ENCODE data around the gene CNIH3. TPM values are rescaled to one million over a fixed set of nuclear protein-coding genes. Genes with fewer than 3 reads are reported as not detected.

CNIH3 gene
- total RNA-seq, 1 donor, result 3.6 TPM

- Histone ChIP-seq H3K9me3 (ENCODE audit: low read depth, low read length) (no peaks in the 10 kb centered on the region), H3K4me2 (ENCODE audit: insufficient read depth, low read length) (no peak overlapping the region), H3K27me3 (ENCODE audit: insufficient read depth, low read length) (no peaks in the 10 kb centered on the region), H3K4me1 (ENCODE audit: insufficient read depth, low read length) (peaks cover 6% of the 10 kb centered on the region), H3K4me3 (ENCODE audit: insufficient read depth, low read length) (no peak overlapping the region), H2AFZ (ENCODE audit: low read length) (no peak overlapping the region), H3K79me2 (ENCODE audit: insufficient read depth, low read length) (no peaks in the 10 kb centered on the region), H3K27ac (ENCODE audit: low read depth, low read length) (no peak overlapping the region), H3K36me3 (ENCODE audit: insufficient read depth, low read length) (no peaks in the 10 kb centered on the region), H4K20me1 (ENCODE audit: insufficient read depth, low read length) (no peaks in the 10 kb centered on the region)
- TF ChIP-seq CTCF (IDR thresholded peaks at IDR 0.05; ENCODE audit: extremely low read depth, low read depth, low read length), result no peak
- no peak for DNase-seq (ENCODE audit: insufficient read length, low spot score, missing footprints)
These were observed 139.5 kb downstream of the CNIH3 start for GRCh38 chr1:224755586-224755985.

- DNase-seq (ENCODE audit: insufficient read length, low spot score, missing footprints), result no peak
- Histone ChIP-seq H3K4me3 (ENCODE audit: insufficient read depth, low read length) (no peak overlapping the region), H3K27me3 (ENCODE audit: insufficient read depth, low read length) (no peaks in the 10 kb centered on the region), H3K79me2 (ENCODE audit: insufficient read depth, low read length) (no peaks in the 10 kb centered on the region), H3K36me3 (ENCODE audit: insufficient read depth, low read length) (no peaks in the 10 kb centered on the region), H3K4me1 (ENCODE audit: insufficient read depth, low read length) (peaks cover 6% of the 10 kb centered on the region), H3K4me2 (ENCODE audit: insufficient read depth, low read length) (no peak overlapping the region), H4K20me1 (ENCODE audit: insufficient read depth, low read length) (no peaks in the 10 kb centered on the region), H3K27ac (ENCODE audit: low read depth, low read length) (no peak overlapping the region), H2AFZ (ENCODE audit: low read length) (no peak overlapping the region), H3K9me3 (ENCODE audit: low read depth, low read length) (no peaks in the 10 kb centered on the region)
- TF ChIP-seq CTCF (IDR thresholded peaks at IDR 0.05; ENCODE audit: extremely low read depth, low read depth, low read length), result no peak
These were observed 141.4 kb downstream of the CNIH3 start for GRCh38 chr1:224757508-224757907.

- no peak for DNase-seq (ENCODE audit: insufficient read length, low spot score, missing footprints)
- H3K27me3 ChIP-seq (ENCODE audit: insufficient read depth, low read length), result no peaks in the 10 kb centered on the region
These were observed 143.0 kb downstream of the CNIH3 start for GRCh38 chr1:224759135-224759534.

GRCh38 chr1:224759681-224760091 is 143.6 kb downstream of the CNIH3 start:
- no peak for DNase-seq (ENCODE audit: insufficient read length, low spot score, missing footprints)
- Histone ChIP-seq H3K9me3 (ENCODE audit: low read depth, low read length) (no peaks in the 10 kb centered on the region), H3K27me3 (ENCODE audit: insufficient read depth, low read length) (no peaks in the 10 kb centered on the region), H2AFZ (ENCODE audit: low read length) (peak overlapping the region; percentile 60), H3K36me3 (ENCODE audit: insufficient read depth, low read length) (no peaks in the 10 kb centered on the region), H3K79me2 (ENCODE audit: insufficient read depth, low read length) (no peaks in the 10 kb centered on the region), H3K4me1 (ENCODE audit: insufficient read depth, low read length) (peaks cover 6% of the 10 kb centered on the region), H3K27ac (ENCODE audit: low read depth, low read length) (no peak overlapping the region), H3K4me3 (ENCODE audit: insufficient read depth, low read length) (no peak overlapping the region), H4K20me1 (ENCODE audit: insufficient read depth, low read length) (no peaks in the 10 kb centered on the region), H3K4me2 (ENCODE audit: insufficient read depth, low read length) (no peak overlapping the region)
- no peak for TF ChIP-seq CTCF (IDR thresholded peaks at IDR 0.05; ENCODE audit: extremely low read depth, low read depth, low read length)

More at GRCh38 chr1:224759135-224759534, 143.0 kb downstream of the CNIH3 start:
- Histone ChIP-seq H3K27ac (ENCODE audit: low read depth, low read length) (no peak overlapping the region), H2AFZ (ENCODE audit: low read length) (no peak overlapping the region), H4K20me1 (ENCODE audit: insufficient read depth, low read length) (no peaks in the 10 kb centered on the region), H3K4me3 (ENCODE audit: insufficient read depth, low read length) (no peak overlapping the region), H3K4me1 (ENCODE audit: insufficient read depth, low read length) (peaks cover 6% of the 10 kb centered on the region), H3K4me2 (ENCODE audit: insufficient read depth, low read length) (no peak overlapping the region), H3K9me3 (ENCODE audit: low read depth, low read length) (no peaks in the 10 kb centered on the region), H3K79me2 (ENCODE audit: insufficient read depth, low read length) (no peaks in the 10 kb centered on the region), H3K36me3 (ENCODE audit: insufficient read depth, low read length) (no peaks in the 10 kb centered on the region)
- TF ChIP-seq CTCF (IDR thresholded peaks at IDR 0.05; ENCODE audit: extremely low read depth, low read depth, low read length), result no peak
